RCC 7860 (cell line): Measurements from ENCODE around the gene ANGPTL3.
"Not testable (repeated sequence)": the region's sequence is repeated elsewhere in the genome, so short reads cannot be mapped to it uniquely, and the experiment has no call there.

ENCODE experiments used
- DNase-seq: peaks from one replicate; pipeline ENCODE4 v3.0.0-alpha.2; 2015; ENCODE audit warnings: low spot score
- FAIRE-seq: peaks from 2 replicates; lab custom pipeline; 2012; peaks lifted over from hg19 to GRCh38; lab: Jason Lieb, UNC

The ANGPTL3 gene

GRCh38 chr1:62597281-62597680 is at the start of gene ANGPTL3:
ANGPTL3 (plus strand) TSS chr1:62597520; CDS start chr1:62597567, 47 bp downstream.
- DNase-seq = no peak
- no peak for FAIRE-seq

DNA sequence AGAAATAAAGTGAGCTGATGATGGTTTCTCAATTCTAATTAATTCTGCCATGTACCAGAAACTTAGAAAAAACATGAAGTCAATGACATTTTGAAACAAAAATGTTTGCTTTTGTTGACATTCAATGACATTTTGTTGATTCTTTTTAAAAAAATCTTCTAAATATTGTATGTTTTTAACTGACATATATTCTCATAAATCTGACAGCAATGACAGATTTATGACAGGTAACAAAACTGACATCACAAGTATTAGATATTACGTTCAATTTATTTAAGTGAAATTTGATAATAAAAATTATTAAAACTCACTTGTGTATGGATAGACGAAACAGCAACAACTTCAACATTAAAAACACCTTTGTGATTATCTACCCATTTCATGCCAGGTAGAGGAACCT is 36.0 kb upstream of the ANGPTL3 start:
- DNase-seq = no peak
- FAIRE-seq = no peak

DNA sequence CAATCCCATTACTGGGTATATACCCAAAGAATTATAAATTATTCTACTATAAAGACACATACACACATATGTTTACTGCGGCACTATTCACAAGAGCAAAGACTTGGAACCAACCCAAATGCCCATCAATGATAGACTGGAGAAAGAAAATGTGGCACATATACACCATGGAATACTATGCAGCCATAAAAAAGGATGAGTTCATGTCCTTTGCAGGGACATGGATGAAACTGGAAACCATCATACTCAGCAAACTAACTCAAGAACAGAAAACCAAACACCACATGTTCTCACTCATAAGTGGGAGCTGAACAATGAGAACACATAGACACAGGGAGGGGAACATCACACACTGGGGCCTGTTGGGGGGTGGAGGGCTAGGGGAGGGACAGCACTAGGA is 30.1 kb upstream of the ANGPTL3 start:
- DNase-seq, FAIRE-seq: not testable (repeated sequence)

- DNase-seq, FAIRE-seq: not testable (repeated sequence)
Measured at GRCh38 chr1:62567926-62568325, 29.4 kb upstream of the ANGPTL3 start.

GRCh38 chr1:62571517-62571916 is 25.8 kb upstream of the ANGPTL3 start:
- not testable (repeated sequence) for FAIRE-seq, DNase-seq

DNA sequence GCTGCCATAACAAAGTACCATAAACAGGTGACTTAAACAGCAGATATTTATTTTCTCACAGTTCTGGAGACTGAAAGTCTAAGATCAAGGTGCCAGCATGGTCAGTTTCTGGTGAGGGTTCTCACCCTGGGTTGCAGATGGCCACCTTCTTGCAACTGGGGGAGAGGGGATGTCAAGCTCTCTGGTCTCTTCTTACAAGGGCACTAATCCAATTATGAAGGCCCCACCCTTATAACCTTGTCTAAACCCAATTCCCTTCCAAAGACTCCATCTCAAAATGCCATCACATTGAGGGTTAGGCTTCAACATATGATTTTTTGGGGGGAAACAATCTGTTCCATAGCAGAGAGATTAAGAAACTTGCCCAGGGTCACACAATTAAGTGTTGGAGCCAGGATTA is 24.8 kb upstream of the ANGPTL3 start:
- FAIRE-seq (no peak), DNase-seq (no peak)

DNA sequence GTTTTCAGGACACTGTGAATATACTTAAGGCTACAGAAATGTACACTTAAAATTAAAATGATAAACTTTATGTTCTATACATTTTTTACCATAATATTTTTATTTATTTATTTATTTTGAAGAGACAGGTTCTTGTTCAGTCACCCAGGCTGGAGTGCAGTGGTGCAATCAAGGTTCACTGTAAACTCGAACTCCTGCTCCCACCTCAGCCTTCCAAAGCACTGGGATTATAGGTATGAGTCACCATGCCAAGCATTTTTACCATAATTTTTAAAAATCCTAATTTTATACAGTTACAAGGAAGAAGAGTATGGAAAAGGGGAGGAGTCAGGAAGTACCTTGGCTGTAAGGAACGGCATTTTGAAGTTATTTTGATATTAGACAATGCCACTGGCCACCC is 23.6 kb upstream of the ANGPTL3 start:
- FAIRE-seq = no peak
- DNase-seq = no peak

DNA sequence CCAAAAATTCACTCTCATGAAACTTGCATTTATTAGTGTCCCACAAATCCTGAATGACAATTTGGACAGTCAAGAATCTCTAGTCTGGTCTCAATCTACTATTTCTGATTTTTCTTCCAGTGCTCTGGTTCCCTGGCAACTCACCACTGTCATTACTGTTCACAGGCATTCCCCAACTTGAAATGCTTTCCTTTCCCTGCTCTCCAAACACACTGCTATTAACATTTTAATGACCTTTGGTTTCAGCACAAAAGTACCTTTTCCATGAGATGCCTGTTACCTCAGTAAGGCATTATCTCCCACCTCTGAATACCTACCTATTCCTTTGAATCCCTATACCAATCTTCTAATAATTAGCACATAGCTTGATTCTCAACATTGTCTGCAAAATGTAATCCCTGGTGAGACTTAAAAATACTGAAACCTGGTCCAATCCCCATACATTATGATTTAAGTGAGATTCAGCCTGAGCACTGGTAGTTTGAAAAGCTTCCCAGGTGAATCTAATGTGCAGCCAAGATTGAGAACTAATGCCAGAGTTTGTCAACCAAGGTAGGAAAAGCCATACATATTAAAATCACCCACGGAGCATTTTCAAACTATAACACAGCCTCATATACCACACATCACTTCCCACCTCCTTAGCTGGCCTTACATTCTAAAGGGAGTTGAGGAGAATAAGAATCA is 11.7 kb upstream of the ANGPTL3 start:
- DNase-seq (no peak), FAIRE-seq (no peak)

DNA sequence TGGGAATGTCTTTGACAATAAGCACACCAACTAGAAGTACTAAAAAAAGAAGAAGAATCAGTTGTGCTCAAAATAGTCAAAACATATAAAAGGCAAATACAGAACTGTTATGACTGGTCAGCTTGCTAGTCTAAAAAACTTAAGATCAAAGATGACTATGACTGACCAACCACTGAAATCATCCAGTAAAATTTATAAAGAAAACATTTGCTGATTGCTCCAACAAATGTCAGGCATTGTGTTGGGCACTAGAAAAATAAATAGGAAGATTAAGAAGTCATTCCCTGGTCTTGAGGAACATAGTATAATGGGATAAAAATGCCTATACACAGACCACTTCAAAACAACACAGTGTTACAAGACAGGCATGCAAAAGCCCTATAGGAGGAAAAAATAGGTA is 9.3 kb upstream of the ANGPTL3 start:
- no peak for DNase-seq
- no peak for FAIRE-seq

GRCh38 chr1:62589321-62589720 is 8.0 kb upstream of the ANGPTL3 start:
- DNase-seq (no peak), FAIRE-seq (no peak)

- DNase-seq = no peak
Measured at GRCh38 chr1:62590255-62590969, 6.9 kb upstream of the ANGPTL3 start.

DNA sequence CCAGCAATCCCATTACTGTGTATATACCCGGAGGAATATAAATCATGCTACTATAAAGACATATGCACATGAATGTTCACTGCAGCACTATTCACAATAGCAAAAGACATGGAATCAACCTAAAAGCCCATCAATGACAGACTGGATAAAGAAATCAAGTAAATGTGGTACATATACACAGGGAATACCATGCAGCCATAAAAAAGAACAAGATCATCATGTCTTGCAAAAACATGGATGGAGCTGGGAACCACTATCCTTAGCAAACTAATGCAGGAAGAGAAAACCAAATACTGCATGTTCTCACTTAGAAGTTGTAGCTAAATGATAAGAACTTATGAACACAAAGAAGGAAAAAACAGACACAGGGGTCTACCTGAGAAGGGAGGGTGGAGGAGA is 6.4 kb upstream of the ANGPTL3 start:
- FAIRE-seq (no peak), DNase-seq (no peak)

More at GRCh38 chr1:62590255-62590969, 6.9 kb upstream of the ANGPTL3 start:
- FAIRE-seq = no peak

GRCh38 chr1:62593825-62594394 is 3.4 kb upstream of the ANGPTL3 start:
- FAIRE-seq (no peak), DNase-seq (no peak)

- DNase-seq = no peak
- no peak for FAIRE-seq
Measured at GRCh38 chr1:62595647-62596046, 1.7 kb upstream of the ANGPTL3 start.

GRCh38 chr1:62599044-62599443 is 1.7 kb downstream of the ANGPTL3 start:
- no peak for DNase-seq
- no peak for FAIRE-seq

- DNase-seq (no peak), FAIRE-seq (no peak)
Measured at GRCh38 chr1:62601457-62601856, 4.1 kb downstream of the ANGPTL3 start.

- no peak for FAIRE-seq
- no peak for DNase-seq
Measured at GRCh38 chr1:62608905-62609304, 11.6 kb downstream of the ANGPTL3 start.

GRCh38 chr1:62610588-62610987 is 13.3 kb downstream of the ANGPTL3 start:
- not testable (repeated sequence) for FAIRE-seq, DNase-seq

GRCh38 chr1:62612770-62613169 is 15.4 kb downstream of the ANGPTL3 start:
- FAIRE-seq = no peak
- DNase-seq = no peak

- FAIRE-seq (no peak), DNase-seq (no peak)
Measured at GRCh38 chr1:62613325-62613727, 16.0 kb downstream of the ANGPTL3 start.

GRCh38 chr1:62613890-62614289 is 16.6 kb downstream of the ANGPTL3 start:
- FAIRE-seq (no peak), DNase-seq (no peak)

GRCh38 chr1:62621907-62622306 is 24.6 kb downstream of the ANGPTL3 start:
- FAIRE-seq = peak; percentile 84
- peak; percentile 75 for DNase-seq
